DND-41 (cell line): ENCODE results near the gene RIT2.

Experiments used
- CTCF ChIP-seq: IDR thresholded peaks from 2 replicates; pipeline ENCODE4 v1.5.1; 2012; ENCODE audit warnings: borderline replicate concordance, low read length, moderate library complexity, mild to moderate bottlenecking; ENCODE audit not compliant: poor library complexity, severe bottlenecking; ENCODE audit errors: extremely low read depth
- EZH2 ChIP-seq: IDR thresholded peaks from 3 replicates; pipeline ENCODE4 v1.6.1; 2012; ENCODE audit warnings: borderline replicate concordance, low read depth, mild to moderate bottlenecking, moderate library complexity, low read length, inconsistent platforms; ENCODE audit not compliant: severe bottlenecking

- no peak for TF ChIP-seq CTCF
- TF ChIP-seq EZH2: no peak
These were observed 7.0 kb downstream of the RIT2 start for GRCh38 chr18:43108469-43108868.
